ENCODE measurements around the gene PSMB3.

GRCh38 chr17:38729886-38730525 is 22.5 kb upstream of the PSMB3 start, which contains the start of gene CISD3:
- TF ChIP-seq POLR2A (IDR thresholded peaks at IDR 0.05) (no peak), CTCF (IDR thresholded peaks at IDR 0.05) (peak; percentile 70 to 95 (median 92))
